COLO829 (cell line): ENCODE measurements around the gene SACM1L.

Source experiments
- DNase-seq: peaks from one replicate; pipeline ENCODE4 v3.0.0; 2012; ENCODE audit warnings: low spot score

Gene SACM1L

DNA sequence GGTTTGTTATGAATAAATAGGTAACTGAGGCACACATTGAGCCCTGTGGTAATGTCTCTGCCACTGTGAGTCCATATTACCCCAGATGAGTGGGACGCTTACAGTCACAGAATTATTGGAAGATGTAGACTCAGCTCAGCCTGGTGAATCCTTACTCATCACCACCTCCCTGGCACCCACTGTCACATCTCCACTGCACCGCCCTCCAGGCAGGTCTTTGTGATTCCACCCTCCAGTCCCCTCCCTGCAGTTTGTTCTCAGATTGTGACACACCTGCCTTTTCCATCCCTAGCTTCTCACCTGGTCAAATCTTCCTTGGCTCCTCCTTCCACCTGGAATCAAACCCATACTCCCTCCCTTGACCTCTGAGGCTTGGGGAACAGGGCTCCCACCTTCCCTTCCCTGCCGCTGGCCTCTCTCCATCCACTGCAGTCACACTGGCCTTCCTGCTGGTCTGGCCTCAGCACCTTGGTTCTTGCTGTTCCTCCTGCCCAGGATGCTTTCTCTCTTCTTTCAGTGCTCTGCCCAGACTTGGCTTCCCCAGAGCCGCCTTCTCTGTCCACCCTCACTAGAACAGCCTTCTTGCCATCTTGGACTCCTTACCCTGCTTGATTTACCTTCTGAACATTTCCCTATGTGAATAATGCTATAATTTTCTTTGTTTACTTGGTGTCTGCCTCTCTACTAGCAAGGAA, 97.8 kb downstream of the SACM1L start:
- no peak for DNase-seq

DNA sequence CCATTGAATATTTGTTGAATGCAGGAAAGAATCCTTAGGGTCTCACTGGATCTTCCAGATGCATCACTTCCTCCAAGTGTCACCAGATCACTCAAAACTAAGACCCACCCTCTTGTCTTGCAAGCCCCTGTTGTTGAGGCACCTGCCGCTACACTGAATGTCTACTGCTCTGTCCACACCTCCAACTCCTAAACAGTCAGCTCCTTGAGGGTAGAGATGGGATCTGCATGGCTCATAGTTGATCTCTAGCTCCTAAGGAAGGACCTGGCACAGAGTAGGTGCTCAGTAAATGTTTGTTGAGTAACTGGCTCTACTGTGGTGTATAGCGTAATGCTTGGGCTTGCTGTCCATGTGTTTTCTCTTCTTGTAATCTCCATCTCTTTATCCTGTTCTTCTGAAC, 98.4 kb downstream of the SACM1L start:
- DNase-seq, result no peak

DNA sequence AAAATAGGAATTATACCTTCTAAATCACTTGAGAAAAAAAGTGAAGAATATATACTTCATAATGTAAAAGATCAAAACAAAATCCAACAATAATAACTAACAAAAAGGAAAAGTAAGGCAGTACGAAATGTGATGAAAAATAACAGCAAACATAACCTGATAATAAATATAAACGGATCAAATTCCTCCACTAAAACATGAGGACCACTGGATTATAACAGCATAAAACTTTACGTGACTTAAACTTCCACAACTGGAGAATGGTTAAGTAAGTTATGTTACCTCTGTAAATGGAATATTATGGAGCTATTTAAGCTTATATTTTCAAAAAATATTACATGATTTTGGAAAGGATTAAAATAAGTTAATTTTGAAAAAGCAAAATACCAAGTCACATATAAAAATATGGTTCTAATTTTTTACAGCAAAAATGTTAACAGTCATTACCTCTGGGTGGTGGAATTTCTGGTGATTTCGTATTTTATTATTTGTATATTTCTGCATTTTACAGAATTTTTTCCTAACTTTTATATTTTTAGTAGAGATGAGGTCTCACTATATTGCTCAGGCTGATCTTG, 100.1 kb downstream of the SACM1L start:
- DNase-seq, result no peak

DNA sequence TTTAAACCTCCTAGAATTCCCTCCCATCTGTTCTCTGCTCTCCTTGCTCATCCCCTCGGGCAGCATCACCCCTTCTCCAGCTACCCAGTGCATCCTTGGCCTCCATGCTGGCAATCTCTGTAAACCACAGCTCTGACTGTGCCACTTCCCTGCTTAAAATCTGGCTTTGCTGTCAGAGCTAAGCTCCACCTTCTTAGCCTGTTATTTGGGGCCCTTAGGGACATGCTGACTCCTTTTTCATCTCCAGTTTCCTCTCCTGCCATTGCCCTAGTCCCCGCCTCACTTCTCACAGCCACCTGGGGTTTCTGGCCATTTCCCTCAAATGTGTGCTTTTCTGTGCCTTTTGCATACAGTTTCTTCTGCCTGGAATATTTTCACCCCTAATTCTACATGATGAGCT, 101.4 kb downstream of the SACM1L start:
- DNase-seq, result no peak

DNA sequence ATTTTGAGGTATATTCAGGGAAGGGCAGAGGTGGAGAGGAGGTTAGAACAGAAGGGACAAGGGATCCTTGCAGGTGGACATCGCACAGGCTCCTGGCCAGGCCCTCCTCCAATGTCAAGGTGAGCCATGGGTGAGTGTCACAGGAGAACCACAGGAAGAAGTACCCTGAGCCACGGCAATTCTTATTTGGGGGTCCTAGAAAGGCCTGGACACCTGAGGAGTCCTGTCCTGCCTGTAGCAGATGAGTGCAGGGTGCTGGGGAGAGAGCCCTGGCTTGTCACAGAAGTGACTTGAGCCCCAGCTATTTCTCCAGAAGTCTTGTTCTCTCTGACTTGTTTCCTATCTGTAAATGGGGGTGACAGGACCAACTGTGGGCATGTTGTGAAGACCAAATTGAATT, 102.8 kb downstream of the SACM1L start:
- no peak for DNase-seq

DNA sequence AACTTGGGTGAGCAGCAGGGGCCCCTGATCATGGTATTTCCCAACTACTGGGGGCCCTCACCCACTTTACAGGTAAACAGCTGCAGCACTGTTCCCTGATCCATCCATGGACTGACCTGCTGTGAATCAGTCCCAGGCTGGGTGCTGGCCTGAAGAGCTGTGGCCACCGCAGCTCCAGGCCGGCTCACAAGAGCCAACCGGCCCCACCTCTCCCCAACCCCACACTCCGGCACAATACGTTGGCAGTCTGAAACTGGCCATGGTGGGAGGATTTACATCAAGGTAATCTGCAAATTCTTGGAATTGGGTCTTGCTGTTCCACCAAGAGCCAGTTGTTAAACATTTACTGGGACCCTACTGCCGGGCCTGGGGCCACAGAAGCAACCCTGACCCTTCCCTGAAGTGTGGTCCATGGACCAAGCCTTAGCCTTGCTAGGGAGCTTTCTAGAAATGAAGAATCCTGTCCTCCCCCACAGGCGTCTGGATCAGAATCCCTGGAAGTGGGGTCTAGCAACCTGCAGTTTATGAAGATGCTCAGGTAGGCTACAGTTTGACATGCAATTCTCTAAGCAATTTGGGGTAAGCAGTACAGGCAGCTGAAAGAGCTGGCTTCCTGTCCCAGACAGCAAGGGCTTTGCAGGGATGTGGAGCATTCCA, 103.4 kb downstream of the SACM1L start:
- DNase-seq, result no peak

DNA sequence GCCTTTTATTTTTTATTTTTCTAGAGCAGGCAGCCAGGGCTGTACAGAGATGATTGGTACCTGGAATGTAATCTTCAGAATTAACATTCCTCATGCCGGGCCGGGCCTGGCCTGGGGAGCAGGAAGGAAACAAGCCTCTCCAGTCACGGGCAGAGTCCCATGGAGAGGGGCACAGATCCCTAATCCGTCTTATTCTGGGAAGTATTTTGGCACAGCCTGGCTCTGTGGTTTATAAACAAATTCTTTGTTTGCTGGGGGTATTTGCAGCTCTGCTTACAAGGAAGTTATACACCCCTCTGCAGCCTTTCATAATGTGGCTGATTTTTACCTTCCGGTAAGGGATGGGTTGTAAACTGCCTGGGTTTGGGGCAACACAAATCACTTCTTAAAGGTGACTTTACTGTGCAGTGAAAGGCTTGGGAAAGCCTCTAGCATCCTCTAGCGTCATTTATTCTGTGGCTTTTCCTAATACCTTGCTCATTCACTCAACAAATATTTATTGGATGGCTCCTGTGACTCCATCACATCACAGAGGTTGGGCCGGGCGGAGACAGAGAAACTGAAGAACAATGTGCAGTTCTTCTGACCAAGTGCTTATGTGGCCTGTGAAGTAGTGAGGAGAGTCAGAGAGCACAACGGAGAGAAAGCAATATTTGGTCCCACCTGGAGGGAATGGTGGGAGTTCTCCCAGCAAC, 104.4 kb downstream of the SACM1L start:
- no peak for DNase-seq

DNA sequence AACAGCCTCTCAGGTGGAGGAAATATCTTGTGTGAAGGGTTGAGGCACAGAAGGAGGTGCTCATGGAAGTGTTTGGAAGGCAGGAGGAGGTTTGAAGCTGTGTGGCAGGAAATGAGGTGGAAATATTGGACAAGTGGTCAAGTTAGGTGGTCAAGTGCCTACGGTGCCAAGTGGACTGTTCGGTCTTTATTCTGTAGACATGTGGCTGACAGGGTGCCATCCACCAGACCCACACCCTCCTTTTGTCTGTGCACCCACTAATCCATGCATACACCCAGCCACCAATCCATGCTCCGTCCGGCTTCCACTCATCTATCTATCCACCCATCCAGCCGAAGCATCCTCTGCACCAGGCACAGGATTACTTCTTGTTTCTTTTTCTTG, 105.0 kb downstream of the SACM1L start:
- DNase-seq, result no peak

DNA sequence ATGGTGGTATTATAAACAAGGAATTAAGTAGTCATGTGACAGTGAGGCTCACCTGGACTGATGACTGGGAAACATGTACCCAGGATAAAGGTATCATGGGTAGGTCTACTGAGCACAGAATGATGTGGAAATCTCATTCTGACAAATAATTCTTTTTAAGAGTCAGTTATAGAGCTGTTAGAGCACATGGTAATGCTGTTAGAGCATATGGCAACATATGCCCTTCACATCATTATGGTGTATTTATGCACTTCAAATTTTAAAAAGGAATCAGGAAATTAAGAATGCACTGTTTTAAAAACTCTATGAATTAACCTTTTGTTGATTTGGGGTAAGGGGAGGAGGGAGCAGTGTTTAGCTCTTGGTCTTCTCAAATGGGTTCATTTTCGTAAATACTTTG, 105.5 kb downstream of the SACM1L start:
- no peak for DNase-seq
